AG08396 (cell line): ENCODE data around the gene ZSWIM6.

ENCODE experiments used
- DNase-seq: peaks from one replicate; pipeline ENCODE4 v3.0.0; 2012; ENCODE audit warnings: low spot score, mixed read lengths

The ZSWIM6 gene

GRCh38 chr5:61441742-61442141 lies 109.7 kb downstream of the ZSWIM6 start:
- DNase-seq, result no peak

GRCh38 chr5:61447780-61448495 lies 115.9 kb downstream of the ZSWIM6 start:
- no peak for DNase-seq

GRCh38 chr5:61449804-61450492 lies 117.9 kb downstream of the ZSWIM6 start:
- peak; percentile 64 for DNase-seq

- peak; percentile 9 for DNase-seq
Observed at GRCh38 chr5:61450493-61451279, 118.6 kb downstream of the ZSWIM6 start.

GRCh38 chr5:61455179-61456006 lies 123.3 kb downstream of the ZSWIM6 start:
- DNase-seq, result no peak

- no peak for DNase-seq
Observed at GRCh38 chr5:61460471-61460870, 128.4 kb downstream of the ZSWIM6 start.

- no peak for DNase-seq
Observed at GRCh38 chr5:61461417-61461816, 129.4 kb downstream of the ZSWIM6 start.

GRCh38 chr5:61461926-61462325 lies 129.9 kb downstream of the ZSWIM6 start:
- DNase-seq, result no peak

- no peak for DNase-seq
Observed at GRCh38 chr5:61463596-61463995, 131.5 kb downstream of the ZSWIM6 start.

GRCh38 chr5:61464512-61464911 lies 132.5 kb downstream of the ZSWIM6 start:
- no peak for DNase-seq

GRCh38 chr5:61465066-61465465 lies 133.0 kb downstream of the ZSWIM6 start:
- DNase-seq, result no peak

GRCh38 chr5:61465496-61465895 lies 133.4 kb downstream of the ZSWIM6 start:
- no peak for DNase-seq

GRCh38 chr5:61466017-61466416 lies 134.0 kb downstream of the ZSWIM6 start:
- no peak for DNase-seq

- DNase-seq, result no peak
Observed at GRCh38 chr5:61467766-61468482, 135.9 kb downstream of the ZSWIM6 start.

GRCh38 chr5:61468483-61468865 lies 136.4 kb downstream of the ZSWIM6 start:
- no peak for DNase-seq

- DNase-seq, result no peak
Observed at GRCh38 chr5:61471352-61471751, 139.3 kb downstream of the ZSWIM6 start.

- no peak for DNase-seq
Observed at GRCh38 chr5:61472172-61472958, 140.3 kb downstream of the ZSWIM6 start.

- no peak for DNase-seq
Observed at GRCh38 chr5:61474746-61475145, 142.7 kb downstream of the ZSWIM6 start.

GRCh38 chr5:61477788-61478187 lies 145.7 kb downstream of the ZSWIM6 start:
- DNase-seq, result no peak

GRCh38 chr5:61479850-61480614 lies 148.0 kb downstream of the ZSWIM6 start:
- no peak for DNase-seq
